Measurements from ENCODE around the gene MLC1.

- no peak for TF ChIP-seq CTCF (conservative IDR thresholded peaks at IDR 0.05; ENCODE audit: low read length)
- TF ChIP-seq EZH2phosphoT487 (IDR thresholded peaks at IDR 0.05; ENCODE audit: borderline replicate concordance, low read depth, low read length), result no peak
Measured at GRCh38 chr22:50091092-50091768, 6.0 kb upstream of the MLC1 start.

All from OCI-LY7 (cell line).